Suprapubic skin (tissue), 3 donors: Measurements from ENCODE around the gene ITPRIPL2.

Source experiments
- CTCF ChIP-seq, 2 donors: fragments of 200-600 bp in 1 of 2; fragments of 450-650 bp in 1 of 2; sonication (generic) in 1 of 2; IDR thresholded peaks; one replicate each; pipeline ENCODE4 v1.5.1; 2016 to 2019; ENCODE audit warnings: antibody characterized with exemption in 2 of 2, mild to moderate bottlenecking in 1 of 2, moderate library complexity in 1 of 2
- POLR2A ChIP-seq, 2 donors: fragments of 450-650 bp; IDR thresholded peaks; one replicate each; pipeline ENCODE4 v1.6.1; 2017; ENCODE audit warnings: antibody characterized with exemption in 2 of 2, mild to moderate bottlenecking in 2 of 2, moderate library complexity in 2 of 2

DNA sequence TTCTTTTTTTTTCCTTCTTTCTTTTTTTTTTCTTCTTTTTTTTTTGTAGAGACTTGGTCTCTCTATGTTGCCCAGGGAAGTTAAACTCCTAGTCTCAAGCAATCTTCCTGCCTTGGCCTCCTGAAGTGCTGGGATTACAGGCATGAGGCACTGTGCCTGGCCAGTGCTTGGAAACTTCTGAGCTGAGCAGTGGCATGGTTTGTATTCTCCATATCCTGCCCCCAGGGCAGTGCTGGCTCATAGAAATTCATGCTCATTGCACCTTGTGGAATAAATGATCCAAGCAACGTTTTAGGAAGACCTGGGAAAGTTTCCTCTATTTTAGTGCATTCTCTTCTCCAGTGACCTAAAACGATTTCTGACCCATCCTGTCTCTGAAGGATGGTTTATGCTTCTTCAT is 37.5 kb downstream of the ITPRIPL2 start:
- TF ChIP-seq CTCF (IDR thresholded peaks at IDR 0.05) (no peak), POLR2A (IDR thresholded peaks at IDR 0.05) (no peak)
